HS-27A (cell line): ENCODE results near the gene SLC22A8.
"Not testable (repeated sequence)": the region's sequence is repeated elsewhere in the genome, so short reads cannot be mapped to it uniquely, and the experiment has no call there.

Source experiments
- DNase-seq: peaks from one replicate; pipeline ENCODE4 v3.0.0-alpha.2; 2012; ENCODE audit warnings: low read depth, missing footprints

SLC22A8 gene

GRCh38 chr11:62988276-62988675 is 27.4 kb downstream of the SLC22A8 start:
- no peak for DNase-seq

DNA sequence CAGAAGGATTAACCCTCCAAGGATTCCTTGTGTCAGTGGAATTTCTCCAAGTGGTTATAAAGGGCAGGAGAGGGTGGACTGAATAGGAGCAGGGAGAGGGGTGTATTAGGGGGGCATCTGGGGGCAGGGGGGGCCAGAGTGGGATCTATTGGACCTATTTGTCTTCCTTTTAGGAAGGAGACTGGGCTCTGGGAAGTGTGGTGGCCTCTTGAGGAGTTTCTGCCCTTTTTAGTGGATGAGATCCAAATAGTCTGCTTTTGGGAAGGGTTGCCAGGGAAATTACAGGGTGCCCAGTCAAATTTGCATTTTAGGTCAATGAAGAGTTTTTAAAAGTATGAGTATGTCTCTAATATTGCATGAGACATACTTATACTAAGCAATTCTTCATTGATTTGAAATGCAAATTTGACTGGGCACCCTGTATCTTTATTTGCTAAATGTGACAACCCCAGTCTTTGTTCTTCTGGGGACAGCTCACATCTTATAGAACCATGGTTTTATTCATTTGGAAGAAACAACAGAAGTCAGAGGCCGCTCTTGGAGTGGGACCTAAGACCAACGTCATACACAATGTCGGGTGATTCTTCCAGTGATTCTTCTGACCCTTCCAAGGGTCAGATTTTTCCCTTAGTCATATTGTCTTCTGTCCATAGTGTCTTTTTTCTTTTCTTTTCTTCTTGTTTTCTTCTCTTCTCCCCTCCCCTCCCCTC is 30.4 kb downstream of the SLC22A8 start:
- no peak for DNase-seq

GRCh38 chr11:62984451-62984991 is 31.1 kb downstream of the SLC22A8 start, which contains the start of gene SLC22A6:
SLC22A6 (minus strand) TSS chr11:62984967; CDS start chr11:62984690, 277 bp downstream.
- DNase-seq = no peak

DNA sequence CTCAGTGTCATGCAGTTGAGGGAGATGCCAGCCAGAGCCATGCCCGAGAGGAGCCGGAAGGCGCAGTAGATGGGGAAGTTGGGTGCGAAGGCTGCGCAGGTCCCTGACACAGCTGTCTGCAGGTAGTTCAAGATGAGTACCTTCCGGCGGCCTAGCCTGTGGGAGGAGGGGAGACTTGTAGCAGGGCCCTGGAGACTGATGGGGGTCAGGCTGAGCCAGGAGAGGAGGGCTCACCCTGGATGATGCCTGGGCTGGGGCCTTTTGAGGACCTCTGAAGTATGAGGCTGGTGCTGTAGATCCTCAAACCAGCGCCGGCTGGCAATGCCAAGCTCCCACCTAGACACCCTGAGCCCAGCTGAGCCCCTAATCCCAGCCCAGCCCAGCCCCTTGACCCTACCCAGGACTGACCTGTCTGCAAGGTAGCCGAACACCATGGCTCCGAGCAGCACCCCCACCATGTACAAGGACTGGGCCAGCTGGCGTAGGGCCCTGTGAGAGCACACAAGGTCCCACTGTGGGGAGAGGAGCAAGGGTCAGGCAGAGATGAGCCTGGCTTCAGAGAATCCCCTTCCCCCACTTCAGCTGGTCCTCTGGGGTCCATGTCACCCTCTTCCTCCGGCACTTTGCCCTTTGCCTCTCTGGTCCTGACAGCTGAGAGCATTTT is 32.0 kb downstream of the SLC22A8 start:
- no peak for DNase-seq

- DNase-seq = no peak
Observed at GRCh38 chr11:62981743-62982142, 33.9 kb downstream of the SLC22A8 start.

DNA sequence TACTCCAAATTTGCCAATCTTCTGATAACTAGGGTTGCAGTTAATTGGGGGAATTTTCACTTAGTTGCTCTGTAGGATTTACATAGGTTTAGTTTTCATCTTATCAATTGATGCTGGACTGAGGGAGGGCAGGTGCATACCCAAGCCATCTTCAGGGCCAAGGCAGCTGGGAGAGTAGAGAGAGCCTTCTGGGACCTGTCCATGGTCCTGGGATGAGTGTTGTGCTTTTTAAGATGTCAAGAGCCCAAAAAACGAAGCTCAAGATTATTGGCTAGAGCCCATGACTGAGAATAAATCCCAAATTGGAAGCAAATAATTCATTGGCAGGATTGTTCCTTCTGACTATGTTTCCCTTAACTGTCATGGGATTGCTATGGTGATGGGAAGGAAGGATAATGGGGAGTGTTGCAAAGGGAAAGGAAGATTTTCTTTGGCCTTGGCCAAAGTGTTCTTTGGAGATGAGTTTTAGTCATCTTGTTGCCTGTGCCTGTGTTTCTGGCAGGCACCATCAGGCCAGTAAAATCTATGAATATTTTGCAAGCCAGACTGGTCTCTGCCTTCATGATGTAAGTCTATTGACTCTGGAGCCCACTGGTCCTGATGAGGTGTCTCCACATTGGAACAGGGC is 35.4 kb downstream of the SLC22A8 start:
- no peak for DNase-seq

DNA sequence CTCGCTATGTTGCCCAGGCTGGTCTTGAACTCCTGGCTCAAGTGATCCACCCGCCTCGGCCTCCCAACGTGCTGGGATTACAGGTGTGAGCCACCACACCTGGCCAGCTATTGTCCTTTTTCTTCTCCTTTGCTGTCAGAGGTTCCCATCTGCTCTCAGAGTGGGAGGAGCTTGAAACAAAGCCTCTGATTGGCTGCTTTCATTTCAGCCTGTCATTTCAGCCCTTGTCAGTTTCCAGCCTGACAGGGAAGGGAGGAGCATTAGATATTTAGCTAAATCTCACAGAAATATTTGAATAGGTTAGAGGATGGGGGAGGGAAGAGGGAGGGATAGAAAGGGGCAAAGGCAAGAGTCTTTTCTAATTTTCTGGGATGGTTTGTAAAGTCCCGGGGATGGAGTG is 39.5 kb downstream of the SLC22A8 start:
- no peak for DNase-seq

GRCh38 chr11:62974848-62975522 is 40.7 kb downstream of the SLC22A8 start:
- DNase-seq = no peak

GRCh38 chr11:62965574-62965973 is 50.1 kb downstream of the SLC22A8 start:
- DNase-seq = no peak

- DNase-seq = no peak
Observed at GRCh38 chr11:62962391-62962790, 53.2 kb downstream of the SLC22A8 start.

DNA sequence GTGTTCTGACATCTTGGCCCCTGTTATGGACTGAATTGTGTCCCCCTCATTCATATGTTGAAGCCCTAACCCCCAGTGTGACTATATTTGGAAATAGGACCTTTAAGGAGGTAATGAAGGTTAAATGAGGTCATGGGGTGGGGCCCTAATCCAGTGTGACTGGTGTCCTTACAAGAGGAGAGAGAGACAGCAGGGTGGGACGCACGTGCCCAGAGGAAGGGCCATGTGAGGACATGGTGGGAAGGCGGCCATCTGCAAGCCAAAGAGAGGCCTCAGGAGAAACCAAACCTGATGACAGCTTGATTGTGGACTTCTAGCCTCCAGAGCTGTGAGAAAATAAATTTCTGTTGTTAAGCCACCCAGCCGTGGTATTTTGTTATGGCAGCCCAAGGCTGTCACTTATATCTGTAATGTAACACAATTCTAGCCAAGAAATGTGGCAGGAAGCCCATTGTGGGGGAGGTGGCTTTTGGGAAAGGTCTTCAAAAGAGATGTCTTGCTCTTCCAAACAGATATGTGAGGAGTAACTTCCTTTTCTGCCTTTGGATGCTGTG is 54.5 kb downstream of the SLC22A8 start:
- no peak for DNase-seq

GRCh38 chr11:62959422-62959980 is 56.1 kb downstream of the SLC22A8 start:
- no peak for DNase-seq

DNA sequence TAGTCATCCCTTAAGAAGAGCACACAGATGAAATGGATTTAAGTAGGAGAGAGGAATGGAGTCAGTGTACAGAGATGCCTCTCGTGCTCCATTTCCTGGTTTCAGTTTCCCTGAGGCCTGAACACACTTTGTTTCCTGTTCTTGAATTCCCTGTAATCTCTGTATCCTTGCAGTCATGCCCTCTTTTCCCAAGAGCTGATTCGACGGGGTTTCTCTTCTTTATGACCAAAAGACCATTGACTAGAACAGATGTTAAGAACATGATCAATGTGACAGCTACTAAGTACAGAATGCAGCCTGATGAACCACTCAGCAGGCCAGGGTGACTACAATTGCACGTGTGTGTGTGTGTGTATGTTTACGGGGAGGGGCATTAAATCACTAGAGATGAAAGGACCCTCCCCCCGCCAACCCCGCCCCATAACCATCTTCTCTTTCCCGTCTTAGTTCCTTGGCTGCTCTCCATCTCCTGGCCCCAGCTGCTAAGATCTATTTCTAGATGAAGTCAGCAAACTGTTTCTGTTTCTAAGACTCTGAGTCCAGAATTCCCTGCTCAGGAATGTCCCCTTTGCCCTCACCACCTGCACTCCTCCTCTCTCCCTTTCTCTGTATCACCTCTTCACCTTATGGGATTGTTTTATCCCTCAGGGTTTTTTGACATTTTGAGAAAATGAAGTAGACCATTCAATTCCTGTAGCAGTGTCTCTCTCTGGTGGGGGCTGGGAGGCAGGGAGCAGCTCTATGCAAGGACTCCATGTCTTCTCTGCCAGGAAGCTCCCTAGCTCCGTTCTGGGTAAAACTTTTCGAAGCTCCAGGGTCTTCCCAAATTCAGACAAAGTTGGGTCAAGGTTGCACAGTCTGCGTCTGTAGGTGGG is 56.9 kb downstream of the SLC22A8 start:
- no peak for DNase-seq

- no peak for DNase-seq
Observed at GRCh38 chr11:62957147-62957546, 58.5 kb downstream of the SLC22A8 start.

- DNase-seq = no peak
Observed at GRCh38 chr11:62954478-62954877, 61.2 kb downstream of the SLC22A8 start.

DNA sequence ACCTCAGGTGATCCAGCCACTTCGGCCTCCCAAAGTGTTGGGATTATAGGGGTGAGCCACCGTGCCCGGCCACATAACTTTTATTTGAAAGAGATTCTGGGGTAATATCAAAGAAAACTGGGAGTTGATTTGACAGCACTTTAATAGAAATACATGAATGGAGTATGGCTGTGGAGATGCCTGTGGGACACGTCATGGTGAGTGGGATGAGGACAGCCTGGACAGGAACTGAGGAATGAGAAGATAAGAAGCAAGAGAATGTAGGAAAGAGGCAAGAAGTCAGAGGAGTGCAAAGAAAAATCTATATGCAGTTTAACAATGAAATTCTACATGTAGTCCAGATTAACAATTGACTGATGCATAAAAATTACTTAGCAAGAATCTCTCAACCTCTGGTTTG is 61.8 kb downstream of the SLC22A8 start:
- no peak for DNase-seq

GRCh38 chr11:62948765-62949320 is 66.8 kb downstream of the SLC22A8 start:
- no peak for DNase-seq

DNA sequence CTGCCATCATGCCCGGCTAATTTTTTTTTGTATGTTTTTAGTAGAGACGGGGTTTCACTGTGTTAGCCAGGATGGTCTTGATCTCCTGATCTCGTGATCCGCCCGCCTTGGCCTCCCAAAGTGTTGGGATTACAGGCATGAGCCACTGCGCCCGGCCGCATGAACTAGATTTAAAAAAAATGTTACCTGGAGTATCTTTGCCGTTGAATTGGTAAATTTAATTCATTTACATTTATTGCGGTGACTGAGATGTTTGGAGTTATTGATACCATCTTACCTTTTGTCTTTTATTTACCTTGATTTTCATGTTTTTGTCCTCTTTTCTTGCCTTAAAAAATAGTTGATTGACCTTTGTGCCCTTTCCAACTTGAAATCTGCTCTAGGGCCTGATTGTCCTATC is 70.1 kb downstream of the SLC22A8 start:
- not testable (repeated sequence) for DNase-seq
